Activated T-cell treated with anti-CD3 and anti-CD28 coated beads for 4 hours (primary cell): Measurements from ENCODE around the gene SSR2.
"Not testable (repeated sequence)": the region's sequence is repeated elsewhere in the genome, so short reads cannot be mapped to it uniquely, and the experiment has no call there.

Experiments
- DNase-seq: peaks from one replicate; pipeline ENCODE4 v3.0.0-alpha.2; 2020

Gene SSR2

DNA sequence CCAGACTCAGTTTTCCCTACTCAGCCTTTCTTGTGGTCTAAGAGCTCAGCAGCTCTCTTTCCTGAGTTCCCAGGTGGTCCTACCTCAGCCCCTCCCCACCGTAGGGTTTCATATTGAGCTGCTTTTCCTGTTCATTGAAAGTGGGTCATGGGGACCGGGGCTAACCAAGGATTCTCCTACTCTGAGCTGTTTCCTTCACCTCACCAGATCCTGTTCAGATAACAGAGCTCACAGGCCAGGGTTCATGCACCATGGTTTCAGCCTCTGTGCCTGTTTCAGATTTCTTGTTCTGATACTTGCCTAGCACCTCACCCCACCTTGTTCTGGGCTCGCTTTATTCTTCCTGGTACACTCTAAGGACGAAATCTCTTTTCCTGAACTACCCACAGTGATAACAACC, 24.3 kb upstream of the SSR2 start:
- no peak for DNase-seq

DNA sequence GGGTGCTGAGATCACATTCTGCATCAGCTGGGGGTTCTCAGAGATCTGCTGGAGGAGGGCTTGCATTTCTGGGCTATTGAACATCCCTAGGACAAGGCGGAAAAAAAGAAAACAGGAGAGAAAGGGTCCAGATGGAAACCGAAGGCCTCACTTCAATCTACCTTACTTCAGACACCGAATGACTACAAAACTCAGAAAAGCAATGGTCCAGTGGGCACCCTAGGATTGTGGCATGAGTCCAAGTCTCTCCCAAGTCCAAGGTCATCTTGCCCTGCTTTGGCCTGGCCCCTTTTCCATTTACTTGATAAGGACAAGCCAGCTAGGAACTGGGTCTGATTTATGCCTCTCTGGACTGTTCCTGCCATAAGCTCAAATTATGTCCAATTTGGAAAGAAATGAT, 22.1 kb upstream of the SSR2 start:
- DNase-seq, result no peak

DNA sequence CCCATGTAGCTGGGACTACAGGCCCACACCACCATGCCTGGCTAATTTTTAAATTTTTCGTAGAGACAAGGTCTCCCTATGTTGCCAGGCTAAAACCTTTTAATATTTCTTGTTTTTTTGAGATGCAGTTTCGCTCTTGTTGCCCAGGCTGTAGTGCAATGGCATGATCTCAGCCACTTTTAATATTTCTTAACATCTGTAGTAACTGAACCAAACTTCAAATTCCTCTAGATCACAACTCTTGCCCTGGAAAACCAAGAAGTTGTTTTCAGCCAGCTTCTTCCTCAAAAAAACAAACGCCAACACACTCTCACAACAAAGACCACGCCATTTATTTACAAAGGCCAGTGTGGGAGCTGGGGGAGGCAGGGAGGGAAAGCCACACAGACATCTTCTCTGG, 14.2 kb upstream of the SSR2 start:
- DNase-seq, result not testable (repeated sequence)

- no peak for DNase-seq
Measured at GRCh38 chr1:156033011-156033410, 12.3 kb upstream of the SSR2 start.

- no peak for DNase-seq
Measured at GRCh38 chr1:156026588-156026987, 5.8 kb upstream of the SSR2 start.

- no peak for DNase-seq
Measured at GRCh38 chr1:156025876-156026275, 5.1 kb upstream of the SSR2 start.

DNA sequence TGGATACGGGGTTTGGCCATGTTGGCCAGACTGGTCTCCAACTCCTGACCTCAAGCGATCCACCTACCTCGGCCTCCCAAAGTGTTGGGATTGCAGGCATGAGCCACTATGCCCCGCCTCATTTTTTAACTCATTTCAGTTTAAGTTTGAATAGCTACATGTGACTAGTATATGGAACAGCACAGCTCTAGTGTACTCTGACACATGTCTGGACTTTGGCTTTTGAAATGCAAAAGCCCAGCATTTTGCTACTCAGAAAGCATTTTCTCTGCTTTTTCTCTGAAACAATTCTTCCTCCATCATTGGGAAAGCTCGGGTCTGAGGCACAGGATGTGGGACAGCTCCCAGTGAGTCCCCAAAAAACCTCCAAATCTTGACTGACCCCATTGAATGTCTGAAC, 4.0 kb upstream of the SSR2 start:
- no peak for DNase-seq

- DNase-seq, result no peak
Measured at GRCh38 chr1:156021954-156022353, 1.2 kb upstream of the SSR2 start.

DNA sequence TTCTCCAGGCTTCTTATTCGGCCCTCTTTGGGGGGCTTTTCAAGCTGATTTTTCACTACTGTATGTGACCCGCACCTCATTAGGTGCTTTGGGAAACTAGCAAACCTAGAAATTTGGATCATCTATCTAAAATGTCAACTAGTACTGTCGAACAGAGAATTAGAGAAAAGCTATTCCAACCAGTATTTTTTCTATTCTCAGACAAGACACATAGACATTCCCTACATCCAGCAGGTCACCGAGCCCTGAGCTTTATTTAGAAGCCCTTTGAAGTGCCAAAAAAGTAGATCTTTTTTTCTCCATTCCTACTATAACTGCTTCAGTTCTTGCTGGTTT, 310 bp upstream of the SSR2 start:
- no peak for DNase-seq

DNA sequence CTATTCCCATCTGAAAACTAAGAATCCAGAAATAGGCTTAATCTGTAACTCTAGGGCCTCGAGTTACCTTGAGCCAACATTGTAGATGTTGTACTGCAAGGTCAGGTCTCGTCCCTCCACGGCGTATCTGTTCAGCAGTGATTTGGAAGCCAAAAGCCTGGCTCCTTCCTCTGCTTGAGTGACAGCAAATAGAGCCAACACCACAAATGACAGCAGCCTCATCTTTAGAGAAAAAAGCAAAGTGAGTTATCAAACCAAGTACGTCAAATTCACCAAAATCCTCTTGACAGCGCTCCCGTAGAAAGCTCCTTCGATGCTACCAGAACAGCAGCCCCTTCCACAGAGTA, 832 bp downstream of the SSR2 start:
- DNase-seq, result no peak

DNA sequence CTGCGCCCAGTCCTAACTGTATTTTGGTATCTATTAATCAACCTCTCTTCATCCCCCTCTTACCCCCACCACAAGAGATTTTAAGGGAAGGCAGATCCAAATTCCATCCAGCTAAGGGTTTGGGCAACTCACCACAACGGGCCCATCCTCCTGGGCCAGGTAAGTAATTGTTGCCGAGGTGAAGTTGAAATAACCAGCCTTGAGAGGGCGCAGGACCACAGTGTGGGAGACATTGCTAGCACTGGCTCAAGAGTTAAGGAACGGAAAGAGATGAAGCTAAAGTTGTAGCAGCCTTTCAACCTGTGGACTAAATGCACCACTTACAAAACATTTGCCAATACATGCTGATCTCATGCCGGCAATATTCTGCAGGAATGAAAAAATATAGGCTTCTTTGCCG, 5.9 kb downstream of the SSR2 start:
- DNase-seq, result no peak

DNA sequence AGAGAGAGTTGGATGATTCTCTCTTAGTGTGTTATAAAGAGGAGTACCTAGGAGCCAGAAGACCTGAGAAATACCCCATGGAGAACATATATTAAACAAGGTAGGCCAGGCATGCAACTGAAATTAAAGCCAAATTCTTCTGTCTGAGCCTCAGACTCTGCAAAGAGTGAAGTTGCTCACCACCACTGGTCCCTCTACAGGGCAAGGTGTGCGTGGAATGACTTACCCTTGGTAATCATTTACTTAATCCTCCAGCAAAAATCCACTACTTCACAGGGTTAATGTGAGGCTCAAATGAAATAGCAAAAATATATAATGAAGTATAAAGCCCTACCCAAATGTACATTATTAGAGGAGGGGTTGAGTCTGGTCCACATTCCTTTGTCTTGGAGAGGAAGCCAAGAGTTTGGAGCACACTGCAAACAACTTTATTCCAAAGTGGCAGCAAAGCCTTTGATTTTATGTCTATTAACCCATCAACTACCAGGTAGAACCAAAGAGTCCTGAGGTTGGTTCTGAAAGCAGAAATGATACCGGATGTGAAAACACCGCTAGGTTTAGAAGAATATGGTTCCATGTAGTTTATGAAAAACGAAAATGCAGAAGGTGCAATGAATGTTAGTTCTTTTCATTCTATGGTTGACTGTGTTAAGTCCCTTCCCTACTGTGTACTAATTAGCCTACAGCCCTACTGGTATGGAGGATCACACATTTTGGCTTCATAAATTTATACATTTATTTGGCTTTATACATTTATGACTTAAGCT, 8.5 kb downstream of the SSR2 start:
- no peak for DNase-seq

- no peak for DNase-seq
Measured at GRCh38 chr1:156009404-156009803, 11.3 kb downstream of the SSR2 start.

DNA sequence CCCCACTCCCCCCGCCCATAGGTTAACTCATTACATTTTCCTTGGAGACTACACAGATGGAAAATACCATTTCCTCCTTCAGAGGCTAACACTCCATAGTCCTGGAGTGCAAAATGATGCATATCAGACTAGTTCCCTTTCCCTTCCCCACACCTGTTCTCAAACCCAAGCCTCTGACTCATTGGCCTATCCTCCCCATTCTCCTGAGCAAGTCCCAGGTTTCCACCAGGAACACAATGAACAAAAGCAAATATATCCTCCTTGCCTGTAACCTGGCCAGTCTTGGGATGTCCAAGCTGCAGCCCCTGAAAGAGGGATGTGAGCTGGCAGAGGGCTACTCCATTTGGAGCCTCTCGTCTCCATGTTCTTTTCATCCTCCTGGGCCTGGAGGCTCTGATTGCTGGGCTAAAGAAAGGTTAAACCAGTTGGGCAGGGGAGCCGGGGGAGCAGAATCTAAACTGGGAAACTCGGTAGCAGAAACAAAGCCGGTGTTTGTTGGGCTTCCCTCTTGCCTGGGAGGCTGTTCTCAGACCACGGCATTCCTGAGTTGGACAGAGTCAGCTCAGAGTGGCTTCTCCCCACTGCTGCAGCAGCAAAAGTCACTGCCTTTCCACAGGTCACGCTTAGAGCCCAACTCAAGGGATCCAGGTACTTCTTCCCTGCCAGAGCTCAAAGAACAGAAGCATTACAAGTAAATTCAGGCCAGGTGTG, 13.9 kb downstream of the SSR2 start:
- DNase-seq, result no peak

DNA sequence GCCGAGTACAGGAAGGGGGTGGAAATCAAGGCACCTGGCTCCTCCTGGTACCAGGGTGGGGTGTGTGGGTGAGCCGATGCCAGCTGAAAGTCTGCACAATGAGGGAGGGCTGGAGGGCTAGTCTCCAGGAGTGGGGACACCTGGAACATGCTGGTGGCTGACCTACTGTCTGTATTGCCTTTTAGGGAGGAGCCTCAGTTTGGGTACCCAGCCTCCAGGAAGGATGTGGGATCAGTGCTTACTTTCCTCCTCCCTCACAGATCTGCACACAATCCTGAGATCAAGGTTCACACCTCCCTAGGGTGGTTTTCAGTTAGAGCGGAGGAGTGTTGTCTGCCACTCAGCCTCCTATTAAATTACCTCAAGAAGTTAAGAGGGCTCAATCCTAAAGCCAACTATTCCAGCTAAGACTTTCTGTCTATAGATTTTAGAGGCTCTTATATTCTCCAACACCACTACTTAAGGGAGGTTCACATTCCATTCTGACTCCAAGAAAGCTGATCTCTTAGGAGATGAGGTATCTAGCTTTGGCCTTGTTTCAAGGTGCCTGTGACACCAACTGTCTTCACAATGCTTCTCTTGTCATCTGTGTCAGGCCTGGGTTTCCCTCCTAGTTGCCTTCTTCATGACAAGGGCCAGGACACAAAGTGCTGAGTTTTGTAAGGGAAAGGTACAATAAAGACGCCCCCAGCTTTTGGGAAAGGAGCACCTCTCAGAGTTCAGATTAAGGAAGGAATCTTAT, 15.7 kb downstream of the SSR2 start:
- no peak for DNase-seq

DNA sequence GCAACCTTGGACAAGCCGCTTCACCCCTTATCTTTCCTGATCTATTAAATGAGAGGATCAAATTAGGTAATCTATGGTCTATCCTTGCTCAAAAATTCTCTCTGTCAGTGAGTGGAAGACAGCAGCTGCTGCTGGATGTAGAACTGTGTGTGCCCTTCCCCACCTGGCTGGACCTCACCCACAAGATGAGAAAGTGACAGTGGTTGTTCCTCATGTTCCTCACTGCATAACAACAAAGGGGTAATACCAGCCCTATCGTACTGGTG, 16.9 kb downstream of the SSR2 start:
- no peak for DNase-seq

DNA sequence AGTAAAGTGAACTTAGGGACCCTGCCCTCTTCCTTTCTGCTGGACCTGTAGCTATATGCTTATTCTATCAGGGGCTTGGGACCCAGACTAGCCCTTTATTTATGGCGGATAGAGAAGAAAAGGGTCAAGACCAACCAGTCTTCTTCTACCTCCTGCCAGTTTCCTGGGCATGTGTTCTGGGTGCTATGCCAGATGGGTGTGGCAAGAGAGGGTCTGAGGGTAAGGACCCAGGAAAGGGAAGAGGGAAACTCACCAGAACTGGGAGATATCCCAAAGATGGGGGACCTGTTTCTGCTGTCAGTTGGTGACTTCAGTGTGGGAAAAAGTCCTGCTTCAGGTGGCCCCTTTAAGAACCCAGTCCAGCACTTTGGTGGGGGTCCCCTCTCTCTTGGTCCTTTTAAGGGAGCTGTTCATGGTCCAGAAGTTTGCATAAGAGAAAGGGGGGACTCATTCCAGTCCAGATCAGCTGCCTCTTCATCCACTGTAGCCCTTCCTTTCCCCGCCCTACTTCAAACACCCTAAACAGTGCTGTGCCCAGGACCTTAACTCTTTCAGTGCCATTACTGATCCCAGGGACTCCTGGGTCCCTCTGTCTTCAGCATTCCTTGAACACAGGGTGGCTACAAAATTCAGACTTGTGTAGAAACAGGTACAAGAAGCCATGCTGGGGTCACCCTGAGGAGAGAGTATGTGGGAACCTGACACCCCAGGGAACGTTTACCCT, 18.4 kb downstream of the SSR2 start:
- DNase-seq, result no peak

- no peak for DNase-seq
Measured at GRCh38 chr1:156001662-156002171, 19.0 kb downstream of the SSR2 start.

DNA sequence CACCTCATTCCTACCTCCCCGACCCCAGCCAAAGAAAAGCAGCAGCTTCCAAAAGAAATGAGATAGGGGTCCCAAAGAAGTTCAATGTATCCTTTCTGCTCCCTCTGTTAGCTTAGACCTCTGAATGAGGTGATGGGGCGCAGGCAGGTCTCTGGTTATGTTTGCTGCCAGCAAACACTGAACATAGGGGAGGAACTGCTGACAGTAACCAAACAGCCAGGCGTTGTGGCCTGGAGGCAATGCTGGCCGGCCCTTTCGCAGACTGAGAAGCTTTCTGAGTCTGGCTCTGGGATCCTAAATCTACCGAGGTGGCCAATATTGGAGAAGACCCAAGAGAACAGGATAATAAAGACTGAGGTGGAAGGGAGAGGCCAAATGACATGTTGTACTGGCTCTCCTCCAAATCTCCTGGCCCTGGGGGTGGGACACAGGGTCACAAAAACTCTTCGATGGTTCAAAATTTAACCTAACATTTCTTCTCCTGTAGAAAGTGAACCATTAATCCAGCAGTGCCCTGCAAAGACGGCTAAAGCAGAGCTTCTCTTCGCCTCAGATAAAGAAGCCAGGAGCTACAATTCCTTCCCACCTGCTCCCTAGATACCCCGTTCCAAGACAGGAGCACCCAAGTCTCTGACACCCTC, 19.6 kb downstream of the SSR2 start:
- DNase-seq, result no peak

GRCh38 chr1:155999964-156000363, 20.8 kb downstream of the SSR2 start:
- DNase-seq, result no peak

DNA sequence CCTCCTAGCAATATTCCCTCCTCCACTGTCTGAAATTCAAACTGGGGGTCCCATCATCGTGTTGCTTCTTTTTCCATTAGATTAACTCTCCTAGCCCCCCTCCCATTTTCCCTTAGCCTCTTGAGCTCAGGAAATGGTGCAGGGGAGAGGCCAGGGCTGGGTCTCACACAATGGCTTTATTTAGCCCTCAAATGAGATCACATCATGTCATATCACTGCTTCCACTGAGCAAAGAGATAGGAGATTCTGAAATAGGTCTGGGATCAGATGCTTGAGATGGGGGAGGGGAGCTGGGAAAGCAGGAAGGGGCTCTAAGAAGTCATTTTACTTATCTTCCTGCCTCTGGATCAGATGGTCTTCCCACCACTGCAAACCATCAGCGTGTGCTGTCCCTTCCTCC, 24.6 kb downstream of the SSR2 start:
- DNase-seq, result no peak

DNA sequence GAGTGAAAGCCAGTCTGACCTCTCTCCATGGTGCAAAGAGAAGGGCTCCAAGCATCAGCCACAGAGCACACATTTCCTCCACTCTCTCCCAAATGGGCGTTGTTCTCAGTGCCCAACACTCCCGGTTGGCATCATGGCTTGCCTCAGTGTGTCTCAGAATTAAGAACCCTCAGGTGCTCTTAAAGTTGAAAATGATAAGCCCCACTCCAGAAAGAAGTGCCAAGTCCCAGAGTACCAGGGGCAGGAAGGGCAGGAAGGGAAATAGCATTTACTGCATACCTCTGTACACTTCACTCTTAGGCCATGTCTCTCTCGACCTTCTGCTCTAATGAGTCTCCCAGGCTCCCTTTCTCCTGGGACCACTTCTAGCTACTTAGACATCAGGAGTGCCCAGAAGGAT, 27.2 kb downstream of the SSR2 start:
- no peak for DNase-seq
